Activated CD4-positive, CD25-positive, alpha-beta regulatory T cell treated with anti-CD3 and anti-CD28 coated beads, Interleukin-2, amount 50 U/mL, for 16 hours (primary cell): Measurements from ENCODE around the gene NEK5.
"Not testable (repeated sequence)": the region's sequence is repeated elsewhere in the genome, so short reads cannot be mapped to it uniquely, and the experiment has no call there.

Experiments
- DNase-seq: peaks from one replicate; pipeline ENCODE4 v3.0.0-alpha.2; 2020; ENCODE audit warnings: low read depth, low spot score

The NEK5 gene

DNA sequence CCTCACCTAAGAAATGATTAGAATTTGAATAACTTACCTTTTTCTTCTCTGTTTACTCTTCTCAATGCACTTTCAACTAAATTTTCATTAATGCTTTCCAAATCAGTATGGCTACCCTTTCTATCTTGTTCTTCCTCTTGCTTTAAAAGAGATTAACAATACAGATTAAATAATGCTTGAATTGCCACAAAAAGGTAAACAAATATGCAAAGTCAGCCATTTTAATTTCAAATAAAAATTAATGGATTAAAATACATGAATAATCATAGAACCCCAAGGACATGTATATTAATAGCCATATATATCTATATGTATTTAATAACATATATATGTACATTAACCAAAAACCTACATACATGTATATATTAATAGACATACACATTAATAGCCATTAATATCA lies 7.9 kb upstream of the NEK5 start:
- DNase-seq, result no peak

DNA sequence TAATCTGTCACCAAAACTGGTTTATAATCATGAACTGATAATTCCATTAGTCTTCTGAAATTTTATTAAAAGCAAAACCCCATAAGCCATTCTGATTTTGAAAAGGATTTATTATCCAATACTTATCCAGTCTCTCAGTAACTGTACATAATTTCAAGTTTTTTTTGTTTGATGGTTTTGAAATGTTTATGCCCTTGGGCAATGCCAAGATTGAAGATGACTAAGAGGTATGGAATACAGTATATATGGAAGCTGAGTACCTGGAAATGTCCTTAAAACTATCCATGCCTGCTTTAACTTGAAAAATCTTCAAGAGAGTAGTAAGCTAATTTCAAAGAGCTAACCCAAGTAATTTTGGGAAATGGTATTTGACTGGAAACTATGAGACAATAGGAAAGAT lies 1.8 kb upstream of the NEK5 start:
- DNase-seq, result no peak

DNA sequence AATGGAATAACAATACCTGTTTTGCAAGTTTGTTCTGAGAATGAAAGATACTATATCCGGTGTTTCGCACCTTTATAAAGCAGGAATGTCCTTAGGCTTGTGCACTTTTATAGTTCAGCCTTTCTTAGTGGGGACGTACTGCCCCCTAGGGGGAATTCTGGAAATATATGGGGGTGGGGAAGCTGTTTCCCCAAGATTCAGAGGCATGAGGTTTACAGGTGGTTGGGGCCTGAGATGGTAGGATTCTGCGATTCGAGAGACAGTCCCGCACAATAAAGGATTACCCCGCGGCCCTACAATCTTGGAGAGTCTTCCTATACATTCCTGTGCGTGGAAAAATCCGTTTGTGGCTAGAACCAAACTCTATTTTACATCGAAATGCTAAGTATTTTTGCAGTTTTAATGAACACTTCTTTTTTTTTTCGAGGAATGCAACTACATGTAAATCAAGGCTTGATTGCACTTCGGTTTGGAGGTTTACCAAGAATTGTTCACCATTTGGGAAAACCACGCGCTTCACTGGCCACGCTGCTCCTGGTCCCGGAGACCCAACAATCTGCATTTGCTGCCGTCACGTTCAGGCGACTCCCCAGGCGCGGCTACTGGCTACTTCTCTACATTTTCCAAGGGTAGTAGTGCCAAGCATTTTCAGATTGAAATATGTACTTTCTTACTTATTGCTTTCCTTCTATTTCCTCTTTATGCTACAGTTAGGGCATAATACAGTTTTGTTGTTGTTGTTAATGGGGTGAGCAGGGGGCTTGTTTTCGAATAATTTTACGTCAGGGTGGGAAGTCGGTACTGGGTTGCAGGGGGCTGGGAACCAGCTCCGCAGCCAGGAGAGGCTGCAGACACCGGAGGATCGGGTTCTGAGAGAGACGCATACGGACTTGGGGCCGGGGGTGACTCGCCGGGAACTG lies 830 bp downstream of the NEK5 start:
- DNase-seq, result no peak

DNA sequence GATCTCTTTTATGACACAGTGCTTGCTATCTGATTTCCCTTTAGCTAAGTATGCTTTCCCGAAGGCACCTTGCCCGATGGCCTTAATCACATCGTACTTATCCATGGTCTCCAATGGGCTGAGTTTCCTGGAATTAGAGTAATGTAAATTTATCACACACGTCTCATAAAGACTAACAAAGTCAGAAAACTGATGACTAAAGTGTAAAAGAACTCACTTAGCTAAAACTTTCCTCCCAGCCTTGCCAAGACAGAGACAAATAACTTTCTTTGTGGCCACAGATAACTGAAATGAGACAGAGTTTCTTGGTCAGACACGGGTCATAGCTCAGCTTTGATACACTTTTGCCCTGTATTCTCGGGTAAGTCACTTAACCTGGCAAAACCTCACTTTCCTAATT lies 1.5 kb downstream of the NEK5 start:
- DNase-seq, result no peak

DNA sequence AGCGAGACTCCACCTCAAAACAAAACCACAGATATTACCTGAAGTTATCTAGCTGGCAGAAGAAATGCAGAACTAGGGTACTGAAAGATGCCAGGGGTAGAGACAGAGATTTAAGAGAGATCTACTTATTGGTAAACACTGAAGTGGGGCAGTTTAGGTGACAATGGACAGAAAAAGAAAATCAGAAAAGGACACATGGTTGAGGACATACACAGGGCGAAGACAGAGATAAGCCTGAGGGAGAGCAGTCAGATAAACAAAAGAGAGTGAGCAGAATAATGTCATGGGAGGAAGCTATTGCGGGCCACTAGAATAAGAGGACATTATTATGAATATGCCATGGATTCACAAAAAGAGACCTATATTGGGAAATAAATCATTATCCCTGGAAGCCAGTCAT lies 3.3 kb downstream of the NEK5 start:
- DNase-seq, result no peak

DNA sequence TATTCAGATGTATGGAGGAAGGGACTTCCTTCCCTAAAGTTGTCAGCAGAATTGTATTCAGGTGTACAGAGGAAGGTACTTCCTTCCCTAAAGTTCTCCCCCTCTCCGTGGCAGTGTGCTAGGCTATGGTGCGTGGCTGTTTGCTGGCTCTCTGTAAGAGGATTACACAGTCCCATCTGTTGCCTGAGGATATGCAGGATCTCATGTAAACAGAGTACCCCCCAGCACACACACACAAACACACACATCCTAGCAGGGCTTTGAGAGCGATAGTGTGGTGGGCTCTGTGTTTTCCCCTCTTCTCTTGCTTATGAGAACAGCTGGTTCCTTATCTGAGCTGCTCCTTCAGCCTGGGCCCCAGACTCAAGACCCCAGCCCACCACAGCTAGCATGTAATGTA lies 10.3 kb downstream of the NEK5 start:
- no peak for DNase-seq

DNA sequence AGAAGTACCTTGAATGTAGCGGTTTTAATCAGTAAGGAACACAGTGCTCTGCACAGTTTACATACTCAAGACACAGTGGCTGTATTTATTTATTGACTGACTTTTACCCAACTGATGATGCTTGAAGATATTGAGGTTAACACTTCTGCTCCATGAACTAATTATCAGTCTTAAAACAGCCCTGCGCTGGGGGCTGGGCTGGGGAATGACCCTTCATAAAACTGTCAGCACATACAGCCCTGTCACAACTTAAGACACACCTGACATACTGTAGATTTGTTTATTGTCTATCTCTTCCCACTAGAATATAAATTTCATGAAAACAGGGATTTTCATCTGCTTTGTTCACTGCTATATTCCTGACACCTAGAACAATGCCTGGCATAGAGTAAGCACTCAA lies 10.8 kb downstream of the NEK5 start:
- DNase-seq, result no peak

DNA sequence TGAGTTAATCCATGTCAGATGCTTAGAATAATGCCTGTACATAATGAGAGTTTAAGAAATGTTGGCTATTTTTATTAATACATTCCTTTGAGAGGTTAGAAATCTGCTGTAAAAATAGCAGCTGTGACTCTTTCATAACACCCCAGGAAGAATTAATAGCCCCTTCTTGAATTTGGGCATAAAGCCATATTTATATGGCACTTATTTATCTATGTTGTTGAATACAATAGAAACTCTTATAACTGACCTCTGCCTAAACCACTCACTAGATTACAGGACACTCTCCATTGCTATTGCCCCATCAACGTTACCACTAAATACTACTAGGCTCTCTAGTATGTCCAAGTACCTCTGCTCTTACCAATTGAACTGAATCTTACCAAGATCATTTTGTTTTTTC lies 16.3 kb downstream of the NEK5 start:
- no peak for DNase-seq

DNA sequence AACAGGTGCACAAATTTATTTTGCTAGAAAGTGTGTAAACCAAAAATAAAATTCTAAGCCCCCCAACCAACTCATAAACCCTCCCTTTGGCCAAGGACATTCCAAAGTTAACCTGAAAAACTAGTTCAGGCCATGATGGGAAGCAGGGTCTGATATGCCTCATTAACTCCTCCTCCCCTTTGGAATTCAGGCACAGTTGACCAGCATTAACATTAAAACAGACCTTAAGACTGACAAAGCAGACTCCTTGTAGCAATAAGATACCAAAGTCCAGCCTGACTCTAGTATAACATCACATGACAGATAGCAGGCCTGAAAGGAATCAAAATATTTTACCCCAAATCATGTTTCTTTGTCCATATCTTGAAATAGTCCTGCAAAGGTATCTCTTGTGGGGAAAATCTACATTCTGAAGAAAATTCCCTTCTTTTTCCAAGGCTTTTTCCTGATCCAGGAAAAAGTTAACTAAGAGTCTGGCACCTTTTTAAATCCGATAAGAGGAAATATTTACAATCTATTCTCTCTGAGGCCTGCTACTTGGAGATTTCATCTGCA lies 19.7 kb downstream of the NEK5 start:
- no peak for DNase-seq

DNA sequence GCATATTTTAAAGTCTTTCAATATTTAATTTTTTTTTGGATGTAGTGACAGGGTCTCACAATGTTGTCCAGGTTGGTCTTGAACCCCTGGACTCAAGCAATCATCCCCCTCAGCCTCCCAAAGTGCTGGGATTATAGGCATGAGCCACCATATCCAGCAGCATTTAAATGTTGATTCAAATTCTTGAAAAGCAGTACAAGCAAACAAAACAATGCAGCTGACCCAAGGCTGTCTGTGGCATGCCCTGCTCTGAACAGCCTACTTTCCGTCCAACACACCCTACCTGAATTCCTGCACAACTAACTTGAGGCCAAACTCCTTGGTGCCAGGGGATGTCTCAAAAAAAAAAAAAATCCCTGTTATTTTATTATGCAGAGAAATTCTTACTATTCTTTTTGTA lies 23.0 kb downstream of the NEK5 start:
- no peak for DNase-seq

DNA sequence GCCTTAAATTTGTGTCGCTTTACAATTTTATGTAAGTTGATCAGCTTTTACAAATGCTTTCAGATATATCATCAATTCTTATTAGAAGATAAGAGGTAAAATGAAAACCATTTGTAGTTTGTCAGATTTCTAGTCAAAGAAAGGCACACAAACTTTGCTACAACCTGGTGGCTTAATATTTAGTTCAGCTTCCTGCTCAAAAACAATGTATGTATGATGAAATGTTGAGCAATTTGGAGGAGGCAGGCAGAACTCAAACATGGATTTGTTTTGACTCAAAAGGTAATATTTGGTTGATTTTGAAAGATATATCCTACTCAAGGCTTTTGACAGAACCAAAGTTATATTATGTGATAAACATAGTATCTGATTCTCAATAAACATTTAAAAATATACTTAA lies 24.2 kb downstream of the NEK5 start:
- no peak for DNase-seq

DNA sequence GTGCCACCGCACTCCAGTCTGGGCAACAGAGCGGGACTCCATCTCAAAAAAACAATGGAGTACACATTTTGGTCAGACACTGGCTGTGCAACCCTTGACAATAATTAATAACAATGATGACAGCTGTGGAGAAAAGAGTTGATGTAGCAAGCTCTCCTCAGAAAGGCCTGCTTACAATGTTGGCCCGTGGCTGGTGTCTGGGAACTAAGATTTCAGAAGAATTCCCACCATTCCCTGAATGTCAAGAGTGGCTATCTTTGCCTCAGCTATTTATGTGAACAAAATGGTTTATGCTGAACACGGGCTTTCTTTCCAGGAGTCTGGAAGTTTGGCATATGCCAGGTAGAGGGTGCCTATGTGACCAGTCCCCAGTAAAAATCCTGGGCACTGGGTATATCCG lies 25.5 kb downstream of the NEK5 start:
- DNase-seq, result no peak

DNA sequence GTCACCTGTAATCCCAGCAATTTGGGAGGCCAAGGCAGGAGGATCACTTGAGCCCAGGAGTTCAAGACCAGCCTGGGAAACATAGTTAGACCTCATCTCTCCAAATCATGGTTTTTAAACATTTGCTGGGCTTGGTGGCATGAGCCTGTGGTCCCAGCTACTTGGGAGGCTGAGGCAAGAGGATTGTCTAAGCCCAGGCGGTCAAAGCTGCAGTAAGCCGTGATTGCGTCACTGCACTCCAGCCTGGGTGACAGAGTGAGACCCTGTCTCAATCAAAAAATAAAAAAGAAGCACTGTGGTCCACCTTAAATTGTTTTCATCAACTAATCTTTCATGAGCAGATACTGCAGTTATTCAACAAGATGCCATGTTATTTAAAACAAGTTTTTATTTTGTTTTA lies 26.4 kb downstream of the NEK5 start:
- DNase-seq, result not testable (repeated sequence)

DNA sequence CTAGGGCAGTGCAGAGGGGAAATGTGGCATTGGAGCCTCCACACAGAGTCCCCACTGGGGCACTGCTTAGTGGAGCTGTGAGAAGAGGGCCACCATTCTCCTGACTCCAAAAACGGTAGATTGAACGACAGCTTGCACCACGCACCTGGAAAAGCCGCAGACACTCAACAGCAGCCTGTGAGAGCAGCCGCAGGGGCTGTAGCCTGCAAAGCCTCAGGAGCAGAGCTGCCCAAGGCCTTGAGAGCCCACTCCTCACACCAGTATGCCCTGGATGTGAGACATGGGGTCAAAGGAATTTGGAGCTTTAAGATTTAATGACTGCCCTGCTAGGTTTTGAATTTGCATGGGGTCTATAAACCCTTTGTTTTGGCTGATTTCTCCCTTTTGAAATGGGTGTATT lies 31.7 kb downstream of the NEK5 start:
- no peak for DNase-seq

DNA sequence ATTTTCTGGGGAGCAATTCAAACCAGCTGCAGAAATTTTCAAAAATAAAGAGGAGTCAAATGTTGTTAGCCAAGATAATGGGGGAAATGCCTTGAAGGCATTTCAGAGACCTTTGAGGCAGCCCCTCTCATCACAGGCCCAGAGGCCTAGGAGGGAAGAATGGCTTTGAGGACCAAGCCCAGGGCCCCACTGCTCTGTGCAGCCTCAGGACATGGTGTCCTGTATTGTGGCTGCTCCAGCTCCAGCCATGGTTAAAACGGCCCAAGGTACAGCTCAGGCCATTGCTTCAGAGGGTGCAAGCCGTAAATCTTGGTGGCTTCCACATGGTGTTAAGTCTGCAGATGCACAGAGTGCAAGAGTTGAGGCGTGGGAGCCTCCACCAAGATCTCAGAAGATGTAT lies 32.1 kb downstream of the NEK5 start:
- no peak for DNase-seq

DNA sequence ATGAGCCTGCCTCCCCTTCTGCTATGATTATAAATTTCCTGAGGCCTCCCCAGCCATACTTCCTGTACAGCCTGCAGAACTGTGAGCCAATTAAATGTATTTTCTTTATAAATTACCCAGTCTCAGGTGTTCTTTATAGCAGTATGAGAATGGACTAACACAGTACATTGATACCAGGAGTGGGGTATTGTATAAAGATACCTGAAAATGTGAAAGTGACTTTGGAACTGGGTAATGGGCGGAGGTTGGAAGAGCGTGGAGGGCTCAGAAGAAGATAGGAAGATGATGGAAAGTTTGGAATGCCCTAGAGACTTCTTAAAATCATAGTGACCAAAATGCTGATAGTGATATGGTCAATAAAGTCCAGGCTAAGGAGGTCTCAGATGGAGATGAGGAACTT lies 32.8 kb downstream of the NEK5 start:
- DNase-seq, result no peak

DNA sequence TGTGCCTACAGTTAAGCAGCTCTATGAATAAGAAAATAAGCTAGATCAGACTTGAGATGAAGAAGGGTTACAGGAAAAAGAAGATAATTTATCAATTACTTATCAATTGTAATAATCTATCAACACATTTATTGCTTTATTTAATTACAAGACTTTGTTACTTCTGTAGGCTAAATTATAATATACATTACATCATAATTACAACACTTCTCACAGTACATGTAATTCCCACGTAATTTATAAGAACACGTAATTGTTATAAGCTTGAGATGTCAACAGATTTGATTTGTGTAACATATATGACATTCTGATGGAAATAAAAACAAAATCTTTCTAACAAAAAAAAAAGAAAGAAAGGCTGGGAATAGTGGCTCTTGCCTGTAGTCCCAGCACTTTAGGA lies 36.8 kb downstream of the NEK5 start:
- no peak for DNase-seq

DNA sequence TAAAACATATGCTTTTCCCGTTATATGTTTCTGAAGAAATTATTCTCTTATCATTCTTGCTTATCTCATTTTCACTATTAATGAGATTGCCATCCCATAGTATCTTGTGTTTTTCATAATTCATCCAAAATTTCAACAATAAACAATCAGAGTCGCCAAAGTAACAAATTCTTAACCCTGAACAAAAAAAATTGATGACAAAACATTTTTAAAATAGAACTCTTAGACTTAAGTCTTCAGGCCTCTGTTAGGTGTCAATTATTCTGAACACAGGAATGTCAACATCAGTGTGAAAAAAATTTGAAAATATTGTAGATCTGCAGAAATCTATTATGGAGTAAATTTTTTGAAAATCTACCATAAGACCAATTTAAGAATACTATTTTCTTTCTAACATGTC lies 37.4 kb downstream of the NEK5 start:
- DNase-seq, result no peak

DNA sequence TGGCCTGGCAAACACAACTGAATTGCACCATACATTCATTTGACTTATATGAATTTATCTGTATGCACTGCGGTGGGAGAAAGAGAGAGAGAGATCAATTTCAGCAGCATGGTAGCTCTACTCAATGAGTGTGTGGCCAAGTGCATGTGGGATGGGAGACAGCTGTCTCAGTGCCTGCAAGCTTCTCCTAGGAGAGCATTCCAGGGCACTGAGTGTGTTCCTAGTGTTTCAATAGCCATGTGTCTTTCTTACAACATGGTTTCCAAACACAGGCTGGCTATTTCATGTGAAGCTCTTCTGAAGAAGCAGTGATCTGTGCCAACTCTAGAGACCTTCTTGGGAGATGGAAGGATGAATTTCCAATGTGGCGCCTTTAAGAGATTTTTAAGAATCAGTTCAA lies 43.5 kb downstream of the NEK5 start:
- no peak for DNase-seq

DNA sequence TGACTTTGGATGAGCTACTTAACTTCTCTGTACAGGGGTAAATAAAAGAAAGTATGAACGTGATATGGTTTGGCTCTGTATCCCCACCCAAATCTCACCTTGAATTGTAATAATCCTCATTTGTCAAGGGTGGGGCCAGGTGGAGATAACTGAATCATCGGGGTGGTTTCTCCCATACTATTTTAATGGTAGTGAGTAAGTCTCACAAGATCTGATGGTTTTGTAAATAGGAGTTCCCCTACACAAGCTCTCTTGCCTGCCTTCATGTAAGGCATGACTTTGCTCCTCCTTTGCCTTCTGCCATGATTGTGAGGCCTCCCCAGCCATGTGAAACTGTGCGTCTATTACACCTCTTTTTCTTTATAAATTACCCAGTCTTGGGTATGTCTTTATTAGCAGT lies 43.9 kb downstream of the NEK5 start:
- not testable (repeated sequence) for DNase-seq

DNA sequence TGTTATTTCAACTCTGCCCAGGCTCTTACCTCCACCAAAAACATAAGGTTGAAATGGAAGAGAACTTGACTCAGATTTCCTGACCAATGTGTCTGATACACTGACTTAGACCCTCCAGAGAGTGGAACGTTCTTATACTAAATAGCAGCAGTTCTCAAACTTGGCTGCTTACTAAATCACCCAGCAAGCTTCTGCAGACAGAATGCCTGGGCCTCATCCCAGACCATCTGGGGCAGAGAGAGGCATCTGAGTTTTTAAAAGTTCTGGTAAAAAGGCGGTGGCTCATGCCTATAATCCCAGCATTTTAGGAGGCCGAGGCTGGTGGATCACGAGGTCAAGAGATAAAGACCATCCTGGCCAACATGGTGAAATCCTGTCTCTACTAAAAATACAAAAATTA lies 46.3 kb downstream of the NEK5 start:
- no peak for DNase-seq

DNA sequence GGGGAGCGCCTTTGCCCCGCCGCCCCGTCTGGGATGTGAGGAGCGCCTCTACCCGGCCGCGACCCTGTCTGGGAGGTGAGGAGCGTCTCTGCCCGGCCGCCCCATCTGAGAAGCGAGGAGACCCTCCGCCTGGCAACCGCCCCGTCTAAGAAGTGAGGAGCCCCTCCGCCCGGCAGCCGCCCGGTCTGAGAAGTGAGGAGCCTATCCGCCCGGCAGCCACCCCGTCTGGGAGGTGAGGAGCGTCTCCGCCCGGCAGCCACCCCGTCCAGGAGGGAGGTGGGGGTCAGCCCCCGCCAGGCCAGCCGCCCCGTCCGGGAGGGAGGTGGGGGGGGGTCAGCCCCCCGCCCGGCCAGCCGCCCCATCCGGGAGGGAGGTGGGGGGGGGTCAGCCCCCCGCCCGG lies 49.0 kb downstream of the NEK5 start:
- DNase-seq, result not testable (repeated sequence)

DNA sequence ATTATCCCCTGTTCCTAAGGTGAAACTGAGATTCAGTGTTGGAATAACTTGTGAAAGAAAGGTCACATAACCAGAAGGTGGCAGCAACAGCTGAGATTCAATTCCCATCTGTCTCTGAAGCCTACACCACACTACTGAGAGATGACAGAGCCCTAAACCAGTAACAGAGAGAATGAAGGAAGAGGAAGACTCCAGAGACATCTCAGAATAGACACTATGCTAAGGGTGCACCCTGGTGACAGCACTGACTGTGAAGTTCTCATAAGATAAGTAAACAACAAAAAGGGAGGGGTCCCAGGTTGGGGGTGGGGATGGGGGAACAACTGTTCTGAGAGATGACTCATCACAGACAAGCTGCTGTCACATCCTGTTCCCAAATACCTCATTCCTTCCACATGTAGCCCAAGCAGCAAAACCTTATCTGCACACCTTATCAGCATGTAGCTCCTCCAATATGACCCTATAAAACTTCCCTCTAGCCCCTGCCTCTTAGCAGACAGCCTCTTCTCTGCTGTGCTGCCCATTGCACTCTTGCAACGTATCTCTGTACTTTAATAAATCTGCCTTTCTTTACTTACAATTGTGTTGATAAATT lies 57.8 kb downstream of the NEK5 start:
- no peak for DNase-seq
